Measurements from ENCODE around the gene ERC2.

DNA sequence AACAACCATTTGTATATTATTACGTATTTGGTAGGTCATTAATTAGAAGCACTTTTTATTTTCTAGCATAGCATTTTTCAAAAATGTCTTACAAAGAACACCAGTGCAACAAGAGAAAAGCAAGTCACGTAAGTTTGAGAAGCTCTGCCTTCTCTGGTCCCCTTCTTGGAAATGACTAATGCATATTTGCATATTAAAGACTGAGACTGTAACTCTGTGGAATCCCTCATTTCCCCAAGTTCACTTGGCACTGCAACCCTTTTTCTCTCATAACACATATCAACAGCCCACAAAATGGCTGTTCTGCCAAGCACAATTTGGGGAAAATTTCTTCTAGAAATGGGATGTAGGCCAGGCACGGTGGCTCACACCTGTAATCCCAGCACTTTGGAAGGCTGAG, 176.3 kb downstream of the ERC2 start:
- TF ChIP-seq, protein P1, sequence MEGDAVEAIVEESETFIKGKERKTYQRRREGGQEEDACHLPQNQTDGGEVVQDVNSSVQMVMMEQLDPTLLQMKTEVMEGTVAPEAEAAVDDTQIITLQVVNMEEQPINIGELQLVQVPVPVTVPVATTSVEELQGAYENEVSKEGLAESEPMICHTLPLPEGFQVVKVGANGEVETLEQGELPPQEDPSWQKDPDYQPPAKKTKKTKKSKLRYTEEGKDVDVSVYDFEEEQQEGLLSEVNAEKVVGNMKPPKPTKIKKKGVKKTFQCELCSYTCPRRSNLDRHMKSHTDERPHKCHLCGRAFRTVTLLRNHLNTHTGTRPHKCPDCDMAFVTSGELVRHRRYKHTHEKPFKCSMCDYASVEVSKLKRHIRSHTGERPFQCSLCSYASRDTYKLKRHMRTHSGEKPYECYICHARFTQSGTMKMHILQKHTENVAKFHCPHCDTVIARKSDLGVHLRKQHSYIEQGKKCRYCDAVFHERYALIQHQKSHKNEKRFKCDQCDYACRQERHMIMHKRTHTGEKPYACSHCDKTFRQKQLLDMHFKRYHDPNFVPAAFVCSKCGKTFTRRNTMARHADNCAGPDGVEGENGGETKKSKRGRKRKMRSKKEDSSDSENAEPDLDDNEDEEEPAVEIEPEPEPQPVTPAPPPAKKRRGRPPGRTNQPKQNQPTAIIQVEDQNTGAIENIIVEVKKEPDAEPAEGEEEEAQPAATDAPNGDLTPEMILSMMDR (IDR thresholded peaks at IDR 0.05; ENCODE audit: low read length): no peak
- no peak for TF ChIP-seq EZH2 (IDR thresholded peaks at IDR 0.05; ENCODE audit: borderline replicate concordance, low read length)
